Trophoblast cell (in vitro differentiated cells and primary cell): ENCODE measurements around the gene PIAS1.
A peak's percentile ranks its signal among the peaks of the same experiment; 100 is the strongest.

ENCODE experiments used
- DNase-seq, 2 donors: peaks; one replicate each; pipeline ENCODE4 v3.0.0-alpha.2; 2016
- H2AFZ ChIP-seq: 2 replicates; pipeline ENCODE4 v1.6.1; 2013; ENCODE audit warnings: low read length, moderate library complexity, mild to moderate bottlenecking; ENCODE audit not compliant: insufficient read depth, poor library complexity
- H2AK5ac ChIP-seq: 2 replicates; pipeline ENCODE4 v1.6.1; 2013; ENCODE audit warnings: mild to moderate bottlenecking, low read length
- H2BK120ac ChIP-seq: 2 replicates; pipeline ENCODE4 v1.6.1; 2013; ENCODE audit warnings: low read length, mild to moderate bottlenecking, moderate library complexity; ENCODE audit not compliant: insufficient read depth, poor library complexity
- H2BK12ac ChIP-seq: 2 replicates; pipeline ENCODE4 v1.6.1; 2013; ENCODE audit warnings: mild to moderate bottlenecking, low read length, moderate library complexity
- H2BK5ac ChIP-seq: 2 replicates; pipeline ENCODE4 v1.6.1; 2013; ENCODE audit warnings: low read length, low read depth, moderate library complexity, mild to moderate bottlenecking; ENCODE audit not compliant: poor library complexity
- H3K14ac ChIP-seq: 2 replicates; pipeline ENCODE4 v1.6.1; 2013; ENCODE audit warnings: mild to moderate bottlenecking, low read length
- H3K18ac ChIP-seq: 2 replicates; pipeline ENCODE4 v1.6.1; 2013; ENCODE audit warnings: mild to moderate bottlenecking, low read length
- H3K23ac ChIP-seq: 2 replicates; pipeline ENCODE4 v1.6.1; 2013; ENCODE audit warnings: low read length
- H3K27ac ChIP-seq: 2 replicates; pipeline ENCODE4 v1.5.1; 2013; ENCODE audit warnings: low read depth, mild to moderate bottlenecking, inconsistent platforms, low read length, moderate library complexity
- H3K27me3 ChIP-seq: 2 replicates; pipeline ENCODE4 v1.6.1; 2013; ENCODE audit warnings: inconsistent platforms, mild to moderate bottlenecking, low read length, moderate library complexity; ENCODE audit not compliant: insufficient read depth
- H3K36me3 ChIP-seq, 2 experiments: 1 replicate in 1 of 2; 2 replicates in 1 of 2; pipeline ENCODE4 v1.6.1; 2013; ENCODE audit warnings: low read length in 2 of 2, mild to moderate bottlenecking in 2 of 2, moderate library complexity in 1 of 2; ENCODE audit not compliant: insufficient read depth in 2 of 2, control insufficient read depth in 1 of 2
- H3K4ac ChIP-seq: 2 replicates; pipeline ENCODE4 v1.6.1; 2013; ENCODE audit warnings: low read depth, mild to moderate bottlenecking, low read length, moderate library complexity
- H3K4me1 ChIP-seq, 2 experiments: 1 replicate in 1 of 2; 2 replicates in 1 of 2; pipeline ENCODE4 v1.6.1; 2013; ENCODE audit warnings: low read length in 2 of 2, mild to moderate bottlenecking in 2 of 2, moderate library complexity in 1 of 2; ENCODE audit not compliant: insufficient read depth in 2 of 2, control insufficient read depth in 1 of 2
- H3K4me2 ChIP-seq: 2 replicates; pipeline ENCODE4 v1.6.1; 2013; ENCODE audit warnings: inconsistent platforms, mild to moderate bottlenecking, low read length, moderate library complexity
- H3K4me3 ChIP-seq: 2 replicates; pipeline ENCODE4 v1.5.1; 2013; ENCODE audit warnings: mild to moderate bottlenecking, low read depth, low read length, inconsistent platforms
- H3K79me1 ChIP-seq: one replicate; pipeline ENCODE4 v1.6.1; 2013; ENCODE audit warnings: low read length
- H3K79me2 ChIP-seq: 2 replicates; pipeline ENCODE4 v1.6.1; 2013; ENCODE audit warnings: low read length, mild to moderate bottlenecking; ENCODE audit not compliant: control insufficient read depth, insufficient read depth, poor library complexity
- H3K9ac ChIP-seq: 2 replicates; pipeline ENCODE4 v1.6.1; 2013; ENCODE audit warnings: mild to moderate bottlenecking, low read length
- H3K9me3 ChIP-seq: 2 replicates; pipeline ENCODE4 v1.6.1; 2013; ENCODE audit warnings: low read depth, mild to moderate bottlenecking, control low read depth, inconsistent platforms, low read length; ENCODE audit not compliant: insufficient read depth
- H4K12ac ChIP-seq: 2 replicates; pipeline ENCODE4 v1.6.1; 2013; ENCODE audit warnings: low read depth, mild to moderate bottlenecking, low read length, moderate library complexity
- H4K8ac ChIP-seq: 2 replicates; pipeline ENCODE4 v1.6.1; 2013; ENCODE audit warnings: low read depth, mild to moderate bottlenecking, low read length, moderate library complexity
- H4K91ac ChIP-seq: one replicate; pipeline ENCODE4 v1.6.1; 2013; ENCODE audit warnings: low read depth, mild to moderate bottlenecking, low read length, moderate library complexity
- WGBS: extraction: QIAGEN DNeasy Blood & Tissue Kit; methylation state at CpG from one replicate; pipeline ENCODE4 v1.1.7; 2013; ENCODE audit warnings: missing lambda C conversion rate; ENCODE audit not compliant: insufficient read length, insufficient coverage; ENCODE audit errors: extremely low coverage; 5-methylcytosine and 5-hydroxymethylcytosine counted together

PIAS1 gene

GRCh38 chr15:68230157-68231100, 176.3 kb downstream of the PIAS1 start:
- Histone ChIP-seq H3K14ac (no peak overlapping the region), H3K9me3 (no peaks in the 10 kb centered on the region), H2BK120ac (no peak overlapping the region), H3K18ac (no peak overlapping the region), H2BK12ac (no peak overlapping the region), H3K27ac (no peak overlapping the region), H2AFZ (no peak overlapping the region), H2BK5ac (no peak overlapping the region), H3K36me3 (no peaks in the 10 kb centered on the region), H3K4me2 (peak overlapping the region; percentile 87), H2AK5ac (no peak overlapping the region), H4K12ac (peak overlapping the region; percentile 2), H4K91ac (no peak overlapping the region), H3K4ac (no peak overlapping the region), H3K4me1 (peaks cover 8 to 14% of the 10 kb centered on the region in 2 experiments), H4K8ac (peak overlapping the region; percentile 8), H3K79me2 (peaks cover 11% of the 10 kb centered on the region), H3K4me3 (peak overlapping the region; percentile 97), H3K27me3 (no peaks in the 10 kb centered on the region), H3K79me1 (peaks cover 7% of the 10 kb centered on the region), H3K9ac (peak overlapping the region; percentile 35), H3K23ac (no peak overlapping the region)
- DNase-seq: peak; percentile 86 to 96
- WGBS: no CpG with 5 or more reads among the region's 20 CpGs

- H4K12ac ChIP-seq: no peak overlapping the region
- no peak overlapping the region for H3K14ac ChIP-seq
- H3K36me3 ChIP-seq: no peaks in the 10 kb centered on the region
- no peaks in the 10 kb centered on the region for H3K27me3 ChIP-seq
- H3K79me2 ChIP-seq: peaks cover 11% of the 10 kb centered on the region
- no peak overlapping the region for H4K8ac ChIP-seq
- H3K18ac ChIP-seq: no peak overlapping the region
- no peak overlapping the region for H2BK5ac ChIP-seq
- no peak overlapping the region for H3K27ac ChIP-seq
- no peak overlapping the region for H3K4ac ChIP-seq
- no peak overlapping the region for H2BK120ac ChIP-seq
- no peak overlapping the region for H4K91ac ChIP-seq
- H3K23ac ChIP-seq: no peak overlapping the region
- peaks cover 7% of the 10 kb centered on the region for H3K79me1 ChIP-seq
- no peak overlapping the region for H3K4me3 ChIP-seq
- H2AK5ac ChIP-seq: no peak overlapping the region
- no CpG with 5 or more reads among the region's 9 CpGs for WGBS
- DNase-seq: no peak
- no peak overlapping the region for H2BK12ac ChIP-seq
- H2AFZ ChIP-seq: no peak overlapping the region
- no peak overlapping the region for H3K9ac ChIP-seq
- no peak overlapping the region for H3K4me2 ChIP-seq
- H3K4me1 ChIP-seq: peaks cover 8 to 14% of the 10 kb centered on the region in 2 experiments
- H3K9me3 ChIP-seq: no peaks in the 10 kb centered on the region
Observed at GRCh38 chr15:68231102-68231818, 177.1 kb downstream of the PIAS1 start.

GRCh38 chr15:68232449-68232848, 178.3 kb downstream of the PIAS1 start:
- Histone ChIP-seq H2BK12ac (no peak overlapping the region), H3K79me1 (peaks cover 7% of the 10 kb centered on the region), H3K18ac (no peak overlapping the region), H3K9me3 (no peaks in the 10 kb centered on the region), H3K23ac (no peak overlapping the region), H4K8ac (no peak overlapping the region), H2BK120ac (no peak overlapping the region), H4K91ac (no peak overlapping the region), H2BK5ac (no peak overlapping the region), H2AK5ac (no peak overlapping the region), H3K14ac (no peak overlapping the region), H3K79me2 (peaks cover 11% of the 10 kb centered on the region), H3K27ac (no peak overlapping the region), H3K4me2 (no peak overlapping the region), H4K12ac (no peak overlapping the region), H3K36me3 (no peaks in the 10 kb centered on the region), H3K4me3 (no peak overlapping the region), H3K27me3 (no peaks in the 10 kb centered on the region), H3K9ac (no peak overlapping the region), H2AFZ (no peak overlapping the region), H3K4me1 (peaks cover 8 to 14% of the 10 kb centered on the region in 2 experiments), H3K4ac (no peak overlapping the region)
- DNase-seq: no peak
- WGBS: no CpG with 5 or more reads among the region's 6 CpGs

DNA sequence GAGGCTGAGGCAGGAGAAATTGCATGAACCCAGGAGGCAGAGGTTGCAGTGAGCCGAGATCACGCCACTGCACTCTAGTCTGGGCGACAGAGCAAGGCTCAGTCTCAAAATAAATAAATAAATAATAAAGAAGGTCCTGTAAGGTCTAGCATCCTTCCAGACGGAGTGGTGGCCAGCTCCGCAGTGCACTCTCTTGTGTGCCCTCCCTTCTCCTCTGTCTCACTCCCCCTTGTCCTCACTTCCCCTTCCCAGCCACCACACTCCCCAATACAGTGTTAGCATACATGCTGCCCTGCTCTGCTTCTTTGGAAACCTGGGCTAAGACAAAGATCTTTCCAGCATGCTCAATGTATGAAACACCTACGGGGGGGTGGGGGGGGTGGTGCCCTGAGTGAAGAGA, 178.8 kb downstream of the PIAS1 start:
- H2AK5ac ChIP-seq: no peak overlapping the region
- H2BK5ac ChIP-seq: no peak overlapping the region
- no peak for DNase-seq
- no peaks in the 10 kb centered on the region for H3K9me3 ChIP-seq
- H2BK12ac ChIP-seq: no peak overlapping the region
- H2BK120ac ChIP-seq: no peak overlapping the region
- no peaks in the 10 kb centered on the region for H3K36me3 ChIP-seq
- H3K4me2 ChIP-seq: no peak overlapping the region
- WGBS: no CpG with 5 or more reads among the region's 6 CpGs
- no peak overlapping the region for H3K14ac ChIP-seq
- peaks cover 8 to 14% of the 10 kb centered on the region in 2 experiments for H3K4me1 ChIP-seq
- no peak overlapping the region for H4K12ac ChIP-seq
- no peaks in the 10 kb centered on the region for H3K27me3 ChIP-seq
- no peak overlapping the region for H3K27ac ChIP-seq
- H2AFZ ChIP-seq: no peak overlapping the region
- peaks cover 7% of the 10 kb centered on the region for H3K79me1 ChIP-seq
- H3K4ac ChIP-seq: no peak overlapping the region
- H3K23ac ChIP-seq: no peak overlapping the region
- H4K91ac ChIP-seq: no peak overlapping the region
- no peak overlapping the region for H4K8ac ChIP-seq
- H3K4me3 ChIP-seq: no peak overlapping the region
- peaks cover 11% of the 10 kb centered on the region for H3K79me2 ChIP-seq
- H3K18ac ChIP-seq: no peak overlapping the region
- no peak overlapping the region for H3K9ac ChIP-seq
